Hematopoietic multipotent progenitor cell treated with erythropoietin and hydrocortisone succinate and interleukin-3 and kit ligand, for 15 days (in vitro differentiated cells): ENCODE results near the gene TMEM120B.
"Not testable (repeated sequence)": the region's sequence is repeated elsewhere in the genome, so short reads cannot be mapped to it uniquely, and the experiment has no call there.

Source experiments
- DNase-seq: peaks from one replicate; pipeline ENCODE4 v3.0.0-alpha.2; 2015; ENCODE audit warnings: low spot score

TMEM120B gene

DNA sequence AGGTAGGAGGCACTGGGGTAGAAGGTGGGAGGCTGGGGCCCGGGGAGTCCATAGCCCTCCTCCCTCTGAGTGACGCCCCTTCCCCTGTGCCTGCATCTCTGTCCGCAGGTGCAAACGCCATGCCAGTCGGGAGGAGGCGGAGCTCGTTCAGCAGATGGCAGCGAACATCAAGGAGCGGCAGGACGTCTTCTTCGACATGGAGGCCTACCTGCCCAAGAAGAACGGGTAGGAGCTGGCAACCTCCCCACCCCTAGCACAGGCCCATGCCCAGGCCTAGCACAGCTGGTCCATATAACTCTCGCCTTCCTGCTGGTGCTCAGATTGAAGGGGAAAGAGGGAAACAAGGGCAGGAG is 35.6 kb downstream of the TMEM120B start:
- DNase-seq: no peak

DNA sequence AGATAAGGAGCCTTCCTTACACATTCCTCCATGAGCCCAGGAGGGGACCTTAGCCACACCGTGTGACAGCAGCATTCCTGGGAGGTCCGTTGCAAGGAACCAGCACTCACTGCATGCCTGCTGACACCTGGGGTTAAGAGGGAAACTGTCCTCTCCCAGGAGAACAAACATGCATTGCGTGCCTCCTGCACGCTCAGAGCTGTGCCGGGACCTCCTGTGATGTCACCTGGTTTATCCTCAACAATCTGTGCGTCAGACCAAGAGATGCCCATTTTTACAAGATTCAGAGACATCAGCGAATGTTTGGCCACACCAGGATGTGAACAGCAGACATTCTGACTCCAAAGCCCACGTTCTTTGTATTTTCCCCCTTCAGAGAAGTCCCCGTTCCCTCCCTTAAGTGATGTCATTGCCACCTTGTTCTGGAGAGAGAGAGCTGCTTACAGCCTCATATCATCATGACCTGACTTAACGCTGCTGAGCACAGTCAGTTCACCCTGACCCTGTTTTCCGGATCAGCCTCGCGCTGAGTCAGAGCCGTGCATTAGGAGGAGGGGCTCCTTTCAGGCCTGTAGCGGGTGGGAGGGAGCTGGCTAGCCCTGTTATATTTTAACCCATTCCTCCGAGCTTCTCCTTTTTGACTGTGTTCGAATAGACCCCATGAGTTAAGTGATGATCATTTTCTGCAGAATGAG is 36.2 kb downstream of the TMEM120B start:
- peak; percentile 28 for DNase-seq

DNA sequence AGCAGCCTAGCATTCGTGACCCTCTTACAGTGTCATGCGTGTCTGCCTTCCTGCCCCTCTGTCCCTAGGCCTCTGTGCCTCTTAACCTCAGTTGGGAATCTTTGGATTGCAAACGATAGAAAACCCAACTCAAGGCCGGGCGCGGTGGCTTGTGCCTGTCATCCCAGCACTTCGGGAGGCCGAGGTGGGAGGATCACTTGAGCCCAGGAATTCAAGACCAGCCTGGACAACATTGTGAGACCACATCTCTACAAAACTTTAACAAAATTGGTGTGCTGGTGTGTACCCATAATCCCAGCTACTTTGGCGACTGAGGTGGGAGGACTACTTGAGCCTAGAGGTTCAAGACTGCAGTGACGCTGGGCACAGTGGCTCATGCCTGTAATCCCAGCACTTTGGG is 36.7 kb downstream of the TMEM120B start:
- no peak for DNase-seq

GRCh38 chr12:121750507-121750955 is 38.0 kb downstream of the TMEM120B start:
- no peak for DNase-seq

- DNase-seq: no peak
These were observed 38.5 kb downstream of the TMEM120B start for GRCh38 chr12:121751034-121751433.

DNA sequence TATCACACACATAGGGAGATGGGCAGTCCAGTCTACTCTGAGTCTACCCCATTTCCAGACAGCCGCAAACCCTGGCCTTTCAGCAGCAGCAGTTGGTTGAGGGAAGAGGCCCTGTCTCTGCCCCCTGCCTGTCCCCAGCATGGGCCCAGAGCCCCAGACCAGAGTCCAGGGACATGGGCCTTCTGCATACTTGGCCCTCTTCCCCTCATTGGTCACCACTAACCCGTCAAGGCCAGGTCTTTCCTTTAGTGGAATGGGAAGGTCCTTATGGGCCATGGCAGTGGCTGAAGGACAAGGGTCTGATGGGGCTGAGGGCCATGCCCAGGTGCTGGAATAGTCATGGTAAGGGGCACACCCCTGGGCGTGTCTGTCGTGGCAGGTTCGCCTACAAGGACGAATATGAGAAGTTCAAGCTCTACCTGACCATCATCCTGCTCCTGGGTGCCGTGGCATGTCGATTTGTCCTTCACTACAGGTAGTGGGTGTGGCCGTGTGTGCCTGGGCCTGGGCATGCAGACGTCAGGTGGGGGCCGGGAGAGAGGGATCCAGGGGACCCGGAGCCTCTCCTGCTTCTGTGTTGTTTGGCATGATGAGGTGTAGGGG is 39.3 kb downstream of the TMEM120B start:
- no peak for DNase-seq

DNA sequence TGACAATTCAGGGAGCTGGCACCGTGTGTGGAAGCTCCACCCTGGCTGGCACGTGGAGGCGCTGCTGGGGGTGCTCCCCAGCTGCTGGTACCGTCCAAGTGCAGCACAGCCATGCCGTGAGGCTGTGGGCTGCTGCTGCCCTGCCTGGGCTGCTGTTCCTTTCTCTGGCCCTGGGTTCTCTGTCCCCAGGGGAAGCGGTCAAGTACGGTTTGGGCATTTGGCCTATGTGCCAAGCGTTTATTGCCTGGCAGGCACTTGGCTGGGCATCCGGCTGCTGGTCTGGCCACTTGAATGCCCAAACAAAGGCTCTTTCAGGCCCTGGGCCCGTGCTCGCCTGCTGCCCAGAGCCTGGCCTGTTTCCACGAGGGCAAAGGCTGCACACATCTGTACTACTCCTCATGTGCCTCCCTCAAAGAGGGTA is 41.3 kb downstream of the TMEM120B start:
- no peak for DNase-seq

GRCh38 chr12:121754836-121755235 is 42.3 kb downstream of the TMEM120B start:
- DNase-seq: no peak

GRCh38 chr12:121755591-121755990 is 43.0 kb downstream of the TMEM120B start:
- DNase-seq: no peak

DNA sequence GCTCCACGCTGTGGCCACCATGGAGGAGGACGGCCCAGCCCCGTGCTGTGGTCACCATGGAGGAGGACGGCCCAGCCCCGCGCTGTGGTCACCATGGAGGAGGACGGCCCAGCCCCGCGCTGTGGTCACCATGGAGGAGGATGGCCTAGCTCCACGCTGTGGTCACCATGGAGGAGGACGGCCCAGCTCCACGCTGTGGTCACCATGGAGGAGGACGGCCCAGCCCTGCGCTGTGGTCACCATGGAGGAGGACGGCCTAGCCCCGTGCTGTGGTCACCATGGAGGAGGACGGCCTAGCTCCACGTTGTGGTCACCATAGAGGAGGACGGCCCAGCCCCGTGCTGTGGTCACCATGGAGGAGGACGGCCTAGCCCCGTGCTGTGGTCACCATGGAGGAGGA is 46.0 kb downstream of the TMEM120B start:
- DNase-seq: not testable (repeated sequence)

GRCh38 chr12:121762269-121762668 is 49.7 kb downstream of the TMEM120B start:
- no peak for DNase-seq

DNA sequence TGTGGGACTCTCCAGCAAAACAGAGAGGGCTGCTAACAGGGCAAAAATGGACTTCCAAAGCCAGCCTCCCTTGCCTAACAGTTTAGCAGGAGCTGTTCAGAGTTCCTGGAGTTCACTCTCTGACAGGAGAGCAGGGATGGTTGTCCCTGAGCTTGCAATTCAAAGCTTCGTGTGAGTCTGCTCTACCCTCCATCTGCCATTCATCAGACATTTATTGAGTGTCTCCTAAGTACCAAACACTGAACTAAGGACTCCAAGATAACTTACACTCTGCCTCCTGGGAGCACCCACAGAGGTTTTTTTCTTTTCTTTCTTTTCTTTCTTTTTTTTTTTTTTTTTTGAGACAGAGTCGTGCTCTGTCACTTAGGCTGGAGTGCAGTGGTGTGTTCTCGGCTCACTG is 52.3 kb downstream of the TMEM120B start:
- no peak for DNase-seq

- peak; percentile 43 for DNase-seq
These were observed 53.0 kb downstream of the TMEM120B start for GRCh38 chr12:121765573-121765972.

DNA sequence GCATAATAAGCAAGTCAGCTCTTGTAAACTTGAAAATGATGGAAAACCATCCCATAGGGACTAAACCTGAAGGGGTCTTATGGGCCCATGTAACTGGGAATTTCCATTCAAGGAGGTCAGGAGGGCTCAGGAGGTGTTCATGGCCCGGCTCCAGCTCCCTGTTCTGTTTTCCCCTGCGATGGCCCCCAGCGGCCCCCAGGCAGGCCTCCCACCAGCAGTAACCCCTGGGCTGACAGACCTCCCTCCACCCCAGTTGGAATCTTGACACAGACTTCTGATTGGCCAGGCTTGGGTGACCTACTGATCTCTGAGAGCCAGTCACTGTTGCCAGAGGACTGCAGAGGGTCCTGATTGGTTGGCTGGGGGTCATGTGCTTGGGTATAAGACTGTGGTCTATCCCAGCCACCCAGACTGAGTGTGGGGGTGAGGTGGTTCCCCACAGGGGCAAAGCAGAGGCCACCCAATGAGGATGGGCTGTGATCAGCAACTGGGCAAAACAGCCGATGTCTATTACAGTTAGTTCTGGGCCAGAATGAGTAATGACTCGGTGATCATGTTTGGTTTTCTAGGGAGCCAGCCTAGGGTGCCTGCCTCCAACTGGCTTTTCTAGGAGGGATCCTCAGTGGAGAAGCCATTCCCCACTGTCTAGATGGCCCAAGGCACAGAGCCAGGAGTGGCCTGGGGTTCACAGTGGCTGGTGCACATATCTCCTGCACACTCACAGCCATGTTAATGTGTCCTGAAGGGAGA is 53.9 kb downstream of the TMEM120B start:
- no peak for DNase-seq

DNA sequence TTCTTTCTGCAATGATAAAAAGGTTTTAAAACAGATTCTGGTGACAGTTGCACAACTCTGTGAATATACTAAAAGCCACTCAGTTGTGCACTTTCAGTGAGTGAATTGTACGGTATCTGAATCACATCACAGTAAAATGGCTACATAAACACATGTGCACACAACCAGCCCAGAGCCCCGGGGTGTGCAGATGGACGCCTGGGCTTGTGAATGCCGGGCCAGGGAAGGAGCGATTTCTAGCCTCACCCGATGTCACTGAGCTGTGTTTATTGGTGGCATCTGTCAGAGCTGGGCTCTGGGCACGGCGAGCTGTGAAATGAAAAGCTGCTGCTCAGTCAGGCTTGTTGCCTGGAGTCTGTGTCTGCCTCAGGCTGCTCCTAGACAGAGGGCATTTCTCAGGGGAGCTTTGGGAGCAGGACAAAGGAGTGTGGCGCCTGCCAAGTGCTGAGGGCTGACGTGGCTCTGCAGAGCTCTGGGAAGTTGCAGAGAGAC is 55.0 kb downstream of the TMEM120B start:
- no peak for DNase-seq

GRCh38 chr12:121769297-121769830 is 56.8 kb downstream of the TMEM120B start:
- DNase-seq: no peak

DNA sequence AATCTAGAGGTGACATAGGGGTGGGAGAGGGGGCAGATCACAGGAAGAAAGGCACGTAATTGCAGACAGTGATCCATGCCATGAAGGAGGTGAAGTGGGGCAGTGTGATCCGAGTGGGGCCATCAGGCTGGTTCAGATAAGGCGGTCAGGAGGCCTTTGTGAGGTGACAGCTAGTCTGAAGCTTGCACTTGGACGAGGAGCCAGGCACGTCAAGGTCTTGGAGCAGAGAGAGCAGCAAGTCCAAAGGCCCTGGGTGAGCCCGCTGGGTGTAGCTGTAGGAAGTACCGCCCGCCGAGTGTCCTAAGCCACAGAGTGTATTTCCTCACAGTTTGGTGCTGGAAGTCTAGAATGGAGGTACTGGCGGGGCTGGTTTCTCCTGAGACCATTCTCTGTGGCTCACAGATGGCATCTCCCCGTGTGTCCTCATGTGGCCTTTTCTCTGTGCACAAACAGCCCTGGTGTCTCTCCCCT is 57.3 kb downstream of the TMEM120B start:
- DNase-seq: peak; percentile 73

GRCh38 chr12:121770388-121770787 is 57.8 kb downstream of the TMEM120B start:
- no peak for DNase-seq

DNA sequence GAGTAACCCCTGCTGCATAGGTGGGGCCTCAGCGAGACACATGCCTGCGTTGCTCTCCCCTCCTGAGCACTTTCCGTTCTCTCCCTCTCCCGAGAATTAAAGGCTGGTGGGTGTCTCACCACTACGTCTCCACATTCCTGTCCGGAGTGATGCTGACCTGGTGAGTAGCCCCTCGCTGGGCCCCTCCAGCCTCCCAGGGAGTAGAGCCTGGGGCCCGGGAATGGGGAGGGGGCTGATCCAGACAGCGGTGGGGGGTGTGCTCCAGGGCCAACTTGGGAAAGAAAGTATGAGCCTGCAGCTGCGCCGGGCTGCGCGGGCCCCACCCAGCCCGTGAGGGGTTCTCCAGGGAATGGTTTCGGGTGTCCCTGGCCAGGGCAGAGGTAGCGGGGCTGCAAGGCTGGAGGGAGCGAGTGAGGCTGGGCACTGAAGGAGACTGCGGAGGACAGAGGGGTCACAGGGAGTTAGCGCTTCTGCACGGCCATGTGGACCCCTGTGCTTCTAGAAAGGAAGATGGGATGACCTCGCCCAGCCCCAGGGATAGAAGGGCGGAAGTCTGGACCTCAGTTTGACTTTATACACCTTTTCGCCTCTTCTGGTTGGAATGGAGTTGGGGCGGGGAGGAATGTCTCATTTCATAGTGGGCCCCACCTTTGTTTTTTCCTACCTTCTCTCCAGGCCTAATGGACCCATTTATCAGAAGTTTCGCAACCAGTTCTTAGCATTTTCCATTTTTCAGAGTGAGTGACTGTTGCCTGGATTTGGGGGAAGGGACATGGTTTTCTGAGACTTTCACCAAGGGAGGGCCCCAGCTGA is 58.5 kb downstream of the TMEM120B start:
- no peak for DNase-seq

GRCh38 chr12:121773011-121773777 is 60.6 kb downstream of the TMEM120B start:
- peak; percentile 89 for DNase-seq

DNA sequence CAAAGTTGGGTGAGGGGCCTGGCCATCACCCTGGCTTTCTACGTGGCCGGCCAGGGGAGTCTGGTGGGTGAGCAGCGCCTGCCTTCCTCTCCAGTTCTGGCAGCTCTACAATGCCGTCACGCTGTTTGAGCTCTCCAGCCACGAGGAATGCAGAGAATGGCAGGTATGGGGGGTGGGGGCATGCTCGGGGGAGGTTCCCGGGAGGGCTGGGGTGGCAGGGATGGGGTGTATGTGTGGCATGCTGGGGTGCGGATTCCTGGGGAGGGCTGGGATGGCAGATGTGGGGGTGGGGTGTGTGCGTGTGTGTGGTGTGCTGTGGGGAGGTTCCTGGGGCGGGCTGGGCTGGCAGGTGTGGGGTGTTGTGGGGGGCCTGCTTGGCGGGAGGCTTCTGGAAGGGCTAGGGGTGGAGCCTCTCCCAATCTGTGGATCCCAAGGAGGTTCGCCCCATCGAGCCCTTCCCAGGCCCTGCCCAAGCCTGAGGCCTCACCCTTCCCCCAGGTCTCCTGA is 62.5 kb downstream of the TMEM120B start:
- no peak for DNase-seq
